Esophagus (tissue), 2 donors: ENCODE results near the gene SCART1. TPM values are rescaled to one million over a fixed set of nuclear protein-coding genes. Genes with fewer than 3 reads are reported as not detected.
A peak's percentile ranks its signal among the peaks of the same experiment; 100 is the strongest.
"Not testable (repeated sequence)": the region's sequence is repeated elsewhere in the genome, so short reads cannot be mapped to it uniquely, and the experiment has no call there.

ENCODE experiments used
- H3K27ac ChIP-seq, 2 donors: one replicate each; pipeline ENCODE4 v1.5.1; 2013; ENCODE audit warnings: low read depth in 2 of 2, mild to moderate bottlenecking in 2 of 2, inconsistent platforms in 1 of 2, low read length in 1 of 2, moderate library complexity in 1 of 2
- H3K27me3 ChIP-seq, 2 donors: one replicate each; pipeline ENCODE4 v1.6.1; 2013; ENCODE audit warnings: low read length in 2 of 2, control low read depth in 1 of 2, mild to moderate bottlenecking in 1 of 2; ENCODE audit not compliant: insufficient read depth in 2 of 2, control insufficient read depth in 1 of 2
- H3K36me3 ChIP-seq, 2 donors: one replicate each; pipeline ENCODE4 v1.6.1; 2013; ENCODE audit warnings: low read length in 1 of 2; ENCODE audit not compliant: control insufficient read depth in 2 of 2, insufficient read depth in 2 of 2
- H3K4me1 ChIP-seq, 2 donors: one replicate each; pipeline ENCODE4 v1.6.1; 2013; ENCODE audit warnings: low read length in 1 of 2; ENCODE audit not compliant: control insufficient read depth in 2 of 2, insufficient read depth in 2 of 2
- H3K4me3 ChIP-seq, 2 donors: one replicate each; pipeline ENCODE4 v1.5.1; 2013; ENCODE audit warnings: low read length in 2 of 2, mild to moderate bottlenecking in 2 of 2, low read depth in 1 of 2, moderate library complexity in 1 of 2
- H3K9me3 ChIP-seq, 2 donors: one replicate each; pipeline ENCODE4 v1.6.1; 2013; ENCODE audit warnings: mild to moderate bottlenecking in 2 of 2, low read depth in 1 of 2, low read length in 1 of 2, moderate library complexity in 1 of 2; ENCODE audit not compliant: control insufficient read depth in 2 of 2, insufficient read depth in 1 of 2
- WGBS, 2 donors: extraction: QIAGEN DNeasy Blood & Tissue Kit; methylation state at CpG; one replicate each; pipeline ENCODE4 v1.1.7; 2013; 5-methylcytosine and 5-hydroxymethylcytosine counted together
- polyA plus RNA-seq, 2 donors: library from polyadenylated mRNA; stranded (reverse); fragments of 200-250 nt; gene quantifications; one replicate each; pipeline ENCODE4 v1.2.3, GENCODE V29; 2013
- donor health status: healthy with polysubstance abuse.
- donor health status: Bipolar disorder and iron deficiency.

SCART1 gene
- polyA plus RNA-seq, 2 donors: 0.31 to 0.90 TPM

DNA sequence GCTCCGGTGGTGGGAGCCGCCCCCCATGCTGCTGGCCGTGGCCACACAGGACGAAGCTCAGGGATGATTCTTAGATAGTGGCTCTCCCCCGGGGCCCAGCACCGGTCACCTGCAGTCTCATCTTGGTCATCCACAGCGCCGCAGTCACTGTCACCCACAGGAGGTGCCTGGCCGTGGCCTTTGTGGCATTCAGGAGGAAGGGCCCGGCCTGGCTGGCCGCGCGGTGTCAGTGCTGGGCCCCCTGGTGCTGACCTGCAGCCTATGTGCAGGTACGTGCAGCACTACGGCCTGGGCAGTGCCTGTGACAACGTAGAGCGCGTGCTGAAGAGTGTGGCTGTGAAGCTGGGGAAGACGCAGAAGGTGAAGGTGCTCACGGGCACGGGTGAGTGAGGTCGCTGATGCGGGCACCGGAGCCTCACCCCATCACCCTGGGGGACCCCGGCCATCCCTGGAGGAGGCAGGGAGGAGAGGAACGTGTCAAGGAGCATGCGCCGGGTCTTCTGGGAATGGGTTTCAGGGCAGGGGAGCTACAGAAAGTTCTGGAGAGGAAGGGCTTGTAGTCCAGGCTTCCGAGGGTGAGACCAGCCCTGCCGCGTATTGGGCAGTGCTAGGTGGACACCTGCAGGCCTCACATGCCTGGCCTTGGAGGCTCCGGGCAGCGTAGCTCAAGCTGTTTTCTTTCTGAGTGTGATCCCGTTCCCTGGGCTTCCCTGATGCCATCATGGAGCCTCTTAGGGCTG is 34.4 kb upstream of the SCART1 start:
- H3K27ac ChIP-seq: no peak overlapping the region
- peaks cover 0 to 6% of the 10 kb centered on the region in 2 donors for H3K4me1 ChIP-seq
- no peaks in the 10 kb centered on the region for H3K9me3 ChIP-seq
- no peak overlapping the region for H3K4me3 ChIP-seq
- peaks cover 0 to 32% of the 10 kb centered on the region in 2 donors for H3K36me3 ChIP-seq
- 92 to 94% methylated on average over 34 of the region's 34 CpGs for WGBS, 2 donors
- peaks cover 0 to 7% of the 10 kb centered on the region in 2 donors for H3K27me3 ChIP-seq

DNA sequence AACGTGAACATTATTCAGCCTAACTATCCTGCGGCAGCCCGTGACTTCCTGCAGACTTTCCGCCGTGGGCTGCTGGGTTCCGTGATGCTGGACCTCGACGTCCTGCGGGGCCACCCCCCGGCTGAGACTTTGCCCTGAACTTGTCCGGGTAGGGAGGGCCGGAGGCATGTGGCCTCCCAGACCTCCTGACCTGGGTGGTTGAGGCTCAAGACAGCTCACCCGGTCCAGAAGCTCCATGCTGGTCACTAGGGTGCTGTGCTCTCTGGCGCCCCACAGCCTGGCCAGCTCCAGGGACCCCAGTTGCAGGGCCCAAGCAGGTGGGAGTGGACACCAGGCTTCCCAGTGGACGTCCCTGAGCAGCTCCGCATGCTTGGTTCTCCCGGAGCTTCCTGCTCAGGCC is 33.7 kb upstream of the SCART1 start:
- H3K9me3 ChIP-seq: no peaks in the 10 kb centered on the region
- WGBS, 2 donors: 91% methylated on average over 17 of the region's 17 CpGs

DNA sequence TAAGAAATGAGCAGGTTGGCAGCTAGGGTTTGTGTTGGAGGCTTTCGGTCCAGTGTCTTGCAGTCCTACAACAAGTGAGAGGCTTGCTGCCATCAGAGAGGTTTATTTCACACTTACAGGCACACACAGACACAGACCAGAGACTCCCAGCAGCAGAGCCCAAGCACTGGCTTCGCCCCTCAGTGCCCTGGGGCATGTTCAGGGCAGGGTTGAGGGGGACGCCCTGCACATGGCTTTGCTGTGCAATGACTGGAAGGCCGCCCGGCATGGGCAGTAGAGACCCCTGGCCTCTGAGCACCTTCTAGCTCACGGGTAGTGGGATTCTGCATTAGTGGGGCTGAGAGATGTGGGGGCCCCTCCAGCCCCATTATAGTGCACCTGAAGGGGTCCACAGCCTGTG is 33.2 kb upstream of the SCART1 start:
- Histone ChIP-seq H3K36me3 (peaks cover 0 to 29% of the 10 kb centered on the region in 2 donors), H3K9me3 (no peaks in the 10 kb centered on the region), H3K27me3 (peaks cover 0 to 7% of the 10 kb centered on the region in 2 donors), H3K4me3 (no peak overlapping the region), H3K27ac (no peak overlapping the region), H3K4me1 (peaks cover 0 to 6% of the 10 kb centered on the region in 2 donors)
- 94 to 97% methylated on average over 6 of the region's 6 CpGs for WGBS, 2 donors

More for the DNA sequence above, 33.7 kb upstream of the SCART1 start:
- H3K27ac ChIP-seq: no peak overlapping the region
- H3K4me3 ChIP-seq: no peak overlapping the region
- peaks cover 0 to 6% of the 10 kb centered on the region in 2 donors for H3K4me1 ChIP-seq
- peaks cover 0 to 30% of the 10 kb centered on the region in 2 donors for H3K36me3 ChIP-seq
- peaks cover 0 to 7% of the 10 kb centered on the region in 2 donors for H3K27me3 ChIP-seq

DNA sequence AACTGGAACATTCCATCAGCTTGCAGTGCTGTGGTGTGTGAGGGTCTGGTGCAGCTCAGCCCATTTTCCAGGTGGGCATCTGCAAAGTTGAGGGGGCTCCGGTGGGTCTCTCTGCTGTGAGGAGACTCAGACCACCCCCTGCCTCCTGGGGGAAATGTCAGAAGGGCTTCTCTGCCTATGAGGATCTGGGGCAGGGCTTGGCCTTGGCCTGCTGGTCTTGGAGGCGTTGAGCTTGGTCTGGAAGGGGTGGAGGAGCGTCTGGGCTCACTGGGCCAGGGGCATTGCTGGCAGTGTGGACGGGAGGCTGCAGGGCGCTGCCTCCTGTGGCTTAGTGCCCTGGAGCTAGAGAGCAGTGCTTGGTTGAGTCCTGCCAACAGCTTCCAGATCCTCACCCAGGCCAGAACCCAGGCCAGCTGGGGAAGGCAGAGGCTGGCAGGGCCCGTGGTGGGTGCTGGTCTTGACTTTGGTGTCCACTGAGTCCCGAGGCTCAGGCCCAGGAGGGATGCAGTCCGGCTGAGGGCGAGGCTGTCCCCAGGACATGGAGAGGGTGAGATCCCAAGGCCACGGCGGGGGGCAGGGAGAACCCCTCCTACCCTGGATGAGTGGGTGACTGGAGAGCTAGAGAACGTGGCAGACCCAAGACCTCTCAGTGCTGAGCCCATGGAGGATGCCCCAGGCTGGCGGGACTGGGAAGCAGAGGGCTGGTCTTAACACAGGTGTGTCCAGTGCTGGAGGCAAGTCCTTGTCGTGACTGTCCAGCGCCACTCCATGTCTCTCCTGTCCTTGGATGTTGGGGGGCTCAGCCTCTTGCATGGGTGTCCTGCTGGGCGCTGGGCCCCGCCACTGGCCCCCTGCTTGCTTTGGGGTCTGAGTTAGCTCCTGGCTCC is 32.2 kb upstream of the SCART1 start:
- Histone ChIP-seq H3K4me1 (peaks cover 0 to 6% of the 10 kb centered on the region in 2 donors), H3K27me3 (peaks cover 0 to 7% of the 10 kb centered on the region in 2 donors), H3K36me3 (peaks cover 0 to 26% of the 10 kb centered on the region in 2 donors), H3K27ac (no peak overlapping the region), H3K4me3 (no peak overlapping the region), H3K9me3 (no peaks in the 10 kb centered on the region)
- WGBS, 2 donors: 80 to 87% methylated on average over 16 of the region's 17 CpGs

DNA sequence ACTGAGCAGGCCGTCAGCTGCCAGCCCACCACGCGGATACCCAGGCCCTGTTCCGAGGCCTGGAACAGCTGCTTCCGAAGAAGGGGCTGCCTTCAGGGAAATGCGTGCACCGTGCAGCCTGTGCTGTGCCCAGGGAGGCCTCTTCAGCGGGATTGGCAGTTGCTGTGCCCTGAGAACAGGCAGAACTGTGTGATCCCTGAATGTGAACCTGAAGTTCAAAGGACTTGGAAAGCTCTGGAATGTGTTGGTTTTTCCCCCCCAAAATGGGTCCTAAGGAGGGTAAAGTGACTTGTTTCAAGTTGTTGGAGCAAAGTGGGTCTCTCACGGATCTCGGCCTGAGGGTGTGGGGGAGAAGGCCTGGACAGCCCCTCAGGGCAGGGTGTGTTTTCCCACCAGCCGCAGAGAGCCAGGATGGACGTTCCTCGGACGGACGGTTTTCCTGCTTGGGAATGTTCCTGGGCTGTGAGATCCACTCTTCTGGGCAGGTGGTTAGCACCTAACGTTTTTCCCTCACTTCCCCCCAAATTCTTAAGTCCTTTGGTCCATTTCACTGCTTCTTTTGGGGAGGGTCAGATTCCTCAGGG is 31.4 kb upstream of the SCART1 start:
- WGBS, 2 donors: 75% methylated on average over 16 of the region's 16 CpGs
- Histone ChIP-seq H3K27me3 (peaks cover 0 to 7% of the 10 kb centered on the region in 2 donors), H3K27ac (no peak overlapping the region), H3K4me1 (peaks cover 0 to 6% of the 10 kb centered on the region in 2 donors), H3K4me3 (no peak overlapping the region), H3K9me3 (no peaks in the 10 kb centered on the region), H3K36me3 (peaks cover 0 to 26% of the 10 kb centered on the region in 2 donors)

DNA sequence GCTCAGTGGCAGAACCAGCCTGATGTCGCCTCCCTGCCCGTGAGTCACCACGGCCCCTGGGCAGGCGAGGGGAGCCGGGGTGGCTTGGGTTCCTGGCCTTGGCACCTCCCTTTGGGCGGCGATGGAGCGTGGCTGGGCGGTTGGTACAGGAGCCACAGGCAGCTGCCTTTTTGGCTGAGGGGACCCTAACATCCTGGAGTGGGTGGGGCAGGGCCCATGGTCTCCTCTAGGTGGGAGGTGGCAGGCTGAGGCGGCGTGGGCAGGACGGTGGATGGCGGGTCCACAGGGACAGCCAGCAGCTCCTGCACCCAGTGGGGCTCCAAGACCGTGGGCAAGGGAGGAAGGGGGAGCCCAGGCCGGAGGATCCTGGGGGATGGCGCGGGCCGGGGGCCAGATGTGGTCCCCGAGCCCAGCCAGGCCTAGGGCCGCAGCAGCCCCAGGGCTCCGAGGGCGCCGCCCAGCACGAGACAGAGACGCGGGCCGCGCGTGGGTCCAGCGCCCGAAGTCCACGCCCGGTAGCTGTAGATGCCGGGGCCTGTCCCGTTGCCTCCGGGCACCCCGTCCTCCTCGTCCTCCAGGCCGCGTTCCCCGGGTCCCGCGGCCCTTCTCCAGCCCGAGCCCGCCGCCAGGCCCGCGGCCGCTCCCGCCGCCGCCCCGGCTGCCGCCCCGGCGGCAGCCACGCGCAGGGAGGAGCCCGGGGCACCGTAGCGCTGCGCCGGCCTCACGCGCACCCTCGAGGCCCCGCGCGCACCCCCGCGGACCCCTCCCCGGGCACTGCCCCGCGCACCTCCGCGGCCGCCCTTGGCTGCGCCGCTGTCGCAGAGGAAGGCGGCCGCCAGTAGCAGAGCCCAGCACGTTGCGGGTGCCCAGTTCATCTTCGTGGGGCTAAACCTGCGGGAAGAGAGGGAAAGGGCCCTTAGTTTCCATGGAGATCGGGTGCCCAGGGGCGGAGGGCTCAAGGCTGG is 30.7 kb upstream of the SCART1 start:
- Histone ChIP-seq H3K4me3 (peak overlapping the region in 1 of 2 donors; percentile 9), H3K27me3 (peaks cover 0 to 7% of the 10 kb centered on the region in 2 donors), H3K4me1 (peaks cover 0 to 6% of the 10 kb centered on the region in 2 donors), H3K36me3 (peaks cover 0 to 26% of the 10 kb centered on the region in 2 donors), H3K27ac (no peak overlapping the region), H3K9me3 (no peaks in the 10 kb centered on the region)
- WGBS, 2 donors: 11 to 15% methylated on average over 47 to 88 of the region's 88 CpGs

DNA sequence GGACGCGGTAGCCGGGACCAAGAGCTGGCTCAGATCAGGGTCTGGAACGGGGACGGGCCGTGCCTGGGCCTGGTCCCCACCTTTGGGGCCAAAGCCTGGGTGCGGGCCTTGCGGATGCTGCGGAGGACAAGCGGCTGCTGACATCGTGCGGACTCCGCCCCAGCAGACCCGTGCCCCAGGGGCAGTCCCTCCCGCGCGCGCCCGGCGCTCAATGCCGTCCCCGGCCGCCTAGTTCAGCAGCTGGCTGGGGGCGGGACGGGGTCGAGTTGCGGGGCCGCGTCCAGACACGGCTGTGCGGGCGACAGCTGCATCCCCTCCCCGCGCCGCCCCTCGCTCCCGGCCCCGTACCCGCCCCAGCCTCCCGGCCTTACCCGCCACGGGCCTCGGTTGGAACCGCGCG is 29.6 kb upstream of the SCART1 start:
- H3K27me3 ChIP-seq, H3K4me1 ChIP-seq, H3K27ac ChIP-seq, H3K9me3 ChIP-seq, H3K4me3 ChIP-seq: not testable (repeated sequence)
- peaks cover 0 to 19% of the 10 kb centered on the region in 2 donors for H3K36me3 ChIP-seq
- 19% methylated on average over 11 of the region's 46 CpGs; no CpG with 5 or more reads in 1 of the 2 donors for WGBS, 2 donors

DNA sequence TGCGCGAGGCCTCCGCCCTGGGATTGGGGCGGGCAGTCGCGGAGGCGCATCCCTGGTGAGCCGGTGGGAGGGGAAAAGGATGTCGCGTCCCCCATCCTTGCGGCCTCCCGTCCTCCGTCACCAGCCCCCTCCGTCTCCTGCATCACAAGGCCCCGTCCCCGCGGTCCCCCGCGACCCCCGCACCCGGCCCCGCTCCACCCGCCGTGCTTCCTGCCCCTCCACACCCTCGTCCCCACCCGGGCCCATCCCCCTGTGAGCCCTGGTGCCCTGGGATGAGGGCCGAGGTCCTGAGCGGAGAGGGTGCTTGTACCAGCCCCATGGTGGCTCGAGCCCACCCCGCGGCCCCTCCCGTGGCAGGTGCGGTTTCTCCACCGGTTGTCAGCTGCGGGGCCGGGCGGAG is 29.1 kb upstream of the SCART1 start, which contains the start of gene SPRN:
Gene SPRN (minus strand): TSS at position 25 of the 400 bp plus-strand sequence. CDS start 944 bp downstream, outside the sequence.
- H3K4me1 ChIP-seq, H3K9me3 ChIP-seq, H3K27me3 ChIP-seq, H3K27ac ChIP-seq: not testable (repeated sequence)
- Histone ChIP-seq H3K36me3 (peaks cover 0 to 14% of the 10 kb centered on the region in 2 donors), H3K4me3 (peak within 1 kb of the TSS in 1 of 2 donors; percentile 9)
- 20 to 29% methylated on average over 9 to 17 of the region's 37 CpGs for WGBS, 2 donors
